COLO668 (cell line): ENCODE results near the gene BTLA.
"Not testable (repeated sequence)": the region's sequence is repeated elsewhere in the genome, so short reads cannot be mapped to it uniquely, and the experiment has no call there.

Experiments
- DNase-seq: peaks from one replicate; lab custom pipeline; 2025; ENCODE audit not compliant: unreplicated experiment; lab: John Stamatoyannopoulos, UW

BTLA gene

DNA sequence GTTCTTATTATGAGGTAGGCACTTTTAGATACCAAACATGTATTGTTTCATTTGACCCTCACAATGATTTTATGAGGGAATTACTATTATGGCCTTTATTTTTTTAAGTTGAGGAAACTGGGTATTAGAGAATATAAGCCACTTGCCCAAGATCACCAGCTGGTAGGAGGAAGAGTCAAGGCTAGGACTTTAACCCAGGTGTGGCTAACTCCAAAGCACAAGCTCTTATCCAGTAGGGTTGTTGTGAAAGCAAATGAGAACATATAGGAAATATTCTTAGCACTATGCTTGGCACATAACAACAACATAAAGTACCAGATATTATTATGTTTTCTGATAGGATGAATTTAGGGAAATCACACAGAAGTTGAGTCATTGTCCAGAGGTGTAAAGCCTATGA, 7.9 kb downstream of the BTLA start:
- DNase-seq, result no peak

DNA sequence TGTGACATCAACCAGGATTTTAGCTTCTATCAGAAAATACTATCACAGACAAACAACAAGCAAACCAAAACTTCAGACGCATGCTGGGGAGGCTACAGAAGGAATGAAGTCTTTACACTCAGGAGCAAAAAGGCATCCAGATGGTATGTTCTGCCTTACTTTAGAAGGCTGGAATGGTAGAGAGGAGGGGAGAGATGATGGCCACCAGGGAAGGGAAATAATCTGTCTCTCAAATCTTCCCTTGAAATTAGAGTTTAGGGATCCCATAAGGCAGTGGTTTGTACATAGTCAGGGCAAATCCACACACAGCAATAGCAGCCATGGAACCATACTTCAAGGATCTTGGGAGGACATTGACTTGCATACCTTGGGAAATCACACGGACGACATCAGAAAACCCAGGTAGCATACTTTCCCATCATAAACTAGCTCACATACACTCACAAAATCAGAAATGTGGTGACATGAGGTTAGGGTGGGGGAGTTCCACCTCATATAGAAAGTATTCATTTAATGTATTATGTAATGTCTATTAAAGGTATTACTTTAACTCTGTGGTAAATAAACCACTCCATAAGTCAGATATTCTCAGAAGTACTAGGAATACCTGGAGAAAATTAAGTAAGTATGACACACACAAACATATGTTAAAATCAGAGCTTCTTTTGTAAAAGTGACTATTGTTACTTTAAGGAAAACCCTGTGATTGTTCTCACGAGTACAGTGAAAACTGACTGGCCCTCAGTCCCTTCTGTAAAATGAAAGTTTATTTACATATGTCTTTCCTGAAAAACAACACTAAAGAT, 9.4 kb downstream of the BTLA start:
- no peak for DNase-seq

DNA sequence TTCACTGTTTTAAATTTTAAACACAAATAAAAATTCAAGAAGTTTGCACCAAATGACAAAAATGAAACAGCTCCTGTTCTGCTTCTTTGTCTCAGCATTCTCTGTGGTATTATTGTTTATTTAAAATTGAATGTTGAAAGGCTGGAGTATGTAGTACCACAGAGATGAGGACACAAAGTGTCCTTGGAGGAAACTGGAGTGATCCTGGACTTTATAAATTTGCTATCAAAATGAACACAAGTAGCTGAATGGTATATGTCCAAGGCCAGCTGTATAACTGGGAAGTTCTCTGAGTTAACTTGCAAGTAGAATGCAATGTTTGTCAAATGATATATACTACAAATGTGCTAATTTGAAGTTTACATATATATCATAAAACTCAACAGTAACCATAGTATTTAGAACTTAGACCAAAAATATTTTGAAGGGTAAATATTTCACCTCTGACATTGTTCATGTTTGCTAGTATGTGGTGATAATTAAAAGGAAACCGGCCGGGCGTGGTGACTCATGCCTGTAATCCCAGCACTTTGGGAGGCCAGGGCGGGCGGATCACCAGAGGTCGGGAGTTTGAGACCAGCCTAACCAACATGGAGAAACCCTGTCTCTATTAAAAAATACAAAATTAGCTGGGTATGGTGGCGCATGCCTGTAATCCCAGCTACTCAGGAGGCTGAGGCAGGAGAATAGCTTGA, 12.3 kb downstream of the BTLA start:
- DNase-seq, result no peak

DNA sequence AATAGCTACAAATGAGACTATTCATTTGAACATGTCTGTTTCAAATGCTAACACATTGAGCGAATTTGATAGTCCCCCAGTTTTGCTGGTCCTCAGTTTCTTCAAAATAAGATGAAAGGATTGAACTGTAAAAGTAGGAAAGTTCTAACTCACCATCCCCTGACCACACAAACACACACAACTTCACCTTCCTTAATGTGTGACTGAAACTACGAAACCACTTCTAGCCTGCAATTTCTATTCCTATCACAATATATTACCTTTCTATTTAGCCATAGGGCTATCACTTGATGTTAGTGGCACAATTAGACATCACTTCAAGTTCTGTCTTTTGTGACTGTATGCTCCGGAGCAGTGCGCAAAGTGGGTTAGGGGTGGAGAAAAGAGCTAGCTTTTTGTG, 14.9 kb downstream of the BTLA start:
- no peak for DNase-seq

DNA sequence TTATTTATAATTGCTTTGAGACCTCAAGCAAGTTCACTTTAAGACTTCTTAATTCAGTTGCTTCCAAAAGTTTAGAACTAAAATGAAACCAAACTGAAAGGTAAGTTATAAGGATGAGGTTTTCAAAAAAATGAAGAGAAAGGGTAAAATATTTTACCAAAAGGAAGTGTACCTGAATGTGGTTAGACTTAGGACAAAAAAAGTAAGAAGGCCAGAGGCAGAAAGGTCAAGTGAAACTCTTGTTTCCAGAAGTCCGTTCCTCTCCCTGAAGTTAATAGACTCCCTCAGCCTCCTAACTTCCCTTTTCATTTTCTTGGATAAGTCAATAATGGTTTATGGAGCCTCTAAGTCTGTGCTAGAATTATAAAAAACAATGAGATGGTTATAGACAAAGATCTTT, 16.6 kb downstream of the BTLA start:
- DNase-seq, result no peak

DNA sequence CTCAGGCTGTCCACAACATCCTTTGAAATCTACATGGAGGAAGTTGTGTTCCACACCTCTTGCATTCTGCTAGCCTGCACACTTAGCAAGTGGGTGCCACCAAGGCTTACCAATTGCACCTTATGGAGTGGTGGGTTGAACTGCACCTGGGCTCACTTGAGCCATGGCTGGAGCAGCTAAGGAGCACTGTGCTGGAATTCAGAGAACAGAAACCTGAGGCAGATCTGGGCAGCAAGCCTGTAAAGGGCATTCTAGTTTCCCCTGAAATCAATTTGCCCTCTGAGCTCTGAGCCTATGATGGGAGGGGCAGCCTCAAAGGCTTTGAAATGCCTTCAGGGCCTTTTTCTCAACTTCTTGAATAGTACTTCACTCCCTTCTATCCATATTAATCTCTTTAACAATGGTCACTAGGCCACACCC, 18.0 kb downstream of the BTLA start:
- DNase-seq, result no peak

DNA sequence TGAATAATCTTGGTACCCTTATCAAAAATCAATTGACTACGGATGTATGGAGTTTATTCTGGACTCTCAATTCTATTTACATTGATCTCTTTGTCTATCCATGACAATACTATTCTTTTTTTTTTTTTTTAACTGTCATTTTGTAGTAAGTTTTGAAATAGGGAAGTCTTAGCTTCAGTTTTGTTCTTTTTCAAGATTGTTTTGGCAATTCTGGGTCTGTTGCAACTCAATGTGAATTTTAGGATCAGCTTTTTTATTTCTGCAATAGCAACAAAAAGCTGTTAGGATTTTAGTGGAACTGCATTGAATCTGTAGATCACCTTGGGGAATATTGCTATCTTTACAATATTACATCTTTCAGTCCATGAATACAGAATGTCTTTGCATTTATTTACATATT, 21.4 kb downstream of the BTLA start:
- DNase-seq, result no peak

DNA sequence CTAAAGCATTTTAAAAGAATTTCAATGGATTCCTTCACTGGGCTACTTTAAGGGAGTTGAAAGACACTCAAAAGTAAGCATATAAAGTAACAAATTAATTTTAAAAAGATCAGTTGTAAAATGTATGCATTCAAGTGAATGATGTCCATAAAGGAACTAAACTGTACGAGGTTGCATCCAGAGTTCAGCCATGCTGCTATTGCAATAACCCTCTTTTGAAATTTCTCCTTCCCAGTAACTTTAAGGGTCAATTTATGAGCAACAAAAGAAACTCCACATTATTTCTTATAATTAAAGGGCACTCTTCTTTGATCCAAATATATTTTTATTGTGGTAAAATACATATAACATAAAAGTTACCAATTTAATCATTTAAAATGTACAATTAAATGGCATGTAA, 22.9 kb downstream of the BTLA start:
- DNase-seq, result no peak

DNA sequence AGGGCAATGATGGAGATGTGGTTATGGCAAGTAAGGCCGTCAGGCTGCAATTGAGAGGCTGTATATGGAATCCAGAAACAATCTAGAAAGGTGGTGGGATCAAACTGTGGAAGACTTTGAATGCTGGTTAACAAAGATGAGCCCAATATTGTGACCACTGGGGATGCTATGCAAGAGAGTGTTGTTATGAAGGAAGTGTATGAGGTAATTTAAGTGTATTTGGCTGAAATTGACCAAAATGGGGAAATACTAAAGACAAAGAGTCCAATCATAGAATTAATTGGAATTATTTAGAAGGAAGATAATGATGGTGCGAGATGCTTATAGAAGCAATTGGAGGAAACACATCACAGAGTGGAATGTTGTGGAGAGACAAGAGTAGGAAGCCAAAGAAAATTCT, 24.5 kb downstream of the BTLA start:
- no peak for DNase-seq

DNA sequence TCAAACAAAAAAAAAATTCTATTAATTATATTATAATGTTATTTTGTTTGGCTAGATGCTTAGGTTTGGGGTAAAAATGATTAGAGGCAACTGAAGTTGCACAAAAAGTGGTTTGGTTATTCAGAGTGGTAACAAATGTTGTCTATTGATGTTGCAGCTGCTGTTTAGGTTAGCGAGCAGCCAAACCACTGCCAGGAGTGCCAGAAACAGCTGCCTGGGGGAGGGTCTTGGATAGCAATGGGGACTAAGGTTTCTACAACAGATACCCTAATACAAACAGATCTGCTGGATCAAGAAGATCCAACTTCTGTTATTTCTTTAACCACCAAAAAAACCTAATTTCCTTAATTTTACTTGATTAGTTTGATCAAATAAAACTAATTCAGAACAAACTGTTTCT, 26.6 kb downstream of the BTLA start:
- no peak for DNase-seq

DNA sequence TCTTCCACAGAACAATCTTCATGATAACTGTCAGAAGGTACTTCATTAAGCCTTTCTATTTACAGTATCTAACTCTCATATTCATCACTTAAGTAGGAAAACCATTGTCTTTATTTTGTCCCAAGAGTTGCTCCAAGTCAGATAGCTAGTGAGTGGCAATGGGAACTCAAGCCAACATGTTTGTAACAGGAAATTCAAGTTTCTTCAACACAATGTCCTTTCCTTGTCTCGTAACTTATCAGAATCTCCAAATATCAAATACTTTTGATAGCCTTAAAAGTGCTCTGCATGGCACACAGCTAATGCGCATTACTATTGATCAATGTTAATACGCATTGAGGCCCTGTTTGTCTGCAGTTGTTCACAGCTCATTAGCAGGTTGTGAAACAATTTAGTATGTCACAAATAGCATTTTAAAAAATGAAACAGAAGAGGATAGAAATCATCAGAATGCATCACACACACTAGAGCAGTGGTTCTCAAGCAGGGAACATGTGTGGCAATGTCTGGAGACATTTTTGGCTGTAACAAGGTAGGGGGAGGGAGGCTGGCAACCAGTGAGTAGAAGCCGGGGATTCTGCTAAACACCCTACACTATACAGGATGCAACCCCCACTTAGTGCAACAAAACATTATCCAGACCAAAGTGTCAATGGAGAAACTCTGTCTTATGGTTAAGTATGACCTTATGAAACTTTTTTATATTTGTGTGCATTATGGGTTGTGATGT, 27.5 kb downstream of the BTLA start:
- DNase-seq, result no peak

DNA sequence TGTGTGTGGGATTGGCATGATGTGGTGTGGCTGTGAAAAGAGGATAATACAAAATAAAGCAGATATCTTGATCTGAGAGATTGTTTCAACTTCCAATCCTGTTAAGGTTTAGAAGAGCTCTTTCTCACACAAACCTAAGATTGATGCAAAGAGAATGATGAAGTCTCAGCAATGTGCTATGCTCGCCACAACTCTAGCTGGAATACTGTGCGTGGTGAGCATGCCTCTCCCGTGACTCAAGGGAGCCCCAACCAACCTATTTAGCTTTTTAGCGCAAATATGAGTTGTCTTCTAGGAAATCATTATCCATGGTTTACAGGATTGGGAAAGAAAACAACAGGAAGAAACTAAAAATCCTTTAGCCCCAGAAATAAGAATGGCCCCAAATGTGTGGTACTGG, 28.5 kb downstream of the BTLA start:
- DNase-seq, result no peak

DNA sequence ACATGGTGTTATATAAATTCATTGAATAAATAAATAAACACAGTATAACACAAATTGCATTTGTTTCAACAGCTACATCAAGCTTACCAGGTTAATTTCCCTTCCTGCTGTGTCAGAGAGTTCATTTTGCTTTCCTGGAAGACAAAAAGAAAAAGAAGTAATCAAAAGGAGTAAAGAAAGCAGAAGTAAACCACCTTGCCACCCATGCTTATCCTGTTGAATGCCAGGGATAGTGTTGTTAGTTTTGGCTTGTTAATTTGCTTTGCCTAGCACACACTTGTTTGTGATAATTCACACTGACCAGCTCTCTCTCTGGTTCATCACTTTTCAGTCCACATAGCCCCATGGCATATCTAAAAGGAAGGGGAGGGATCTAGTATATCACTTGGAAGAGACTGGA, 29.6 kb downstream of the BTLA start:
- no peak for DNase-seq

DNA sequence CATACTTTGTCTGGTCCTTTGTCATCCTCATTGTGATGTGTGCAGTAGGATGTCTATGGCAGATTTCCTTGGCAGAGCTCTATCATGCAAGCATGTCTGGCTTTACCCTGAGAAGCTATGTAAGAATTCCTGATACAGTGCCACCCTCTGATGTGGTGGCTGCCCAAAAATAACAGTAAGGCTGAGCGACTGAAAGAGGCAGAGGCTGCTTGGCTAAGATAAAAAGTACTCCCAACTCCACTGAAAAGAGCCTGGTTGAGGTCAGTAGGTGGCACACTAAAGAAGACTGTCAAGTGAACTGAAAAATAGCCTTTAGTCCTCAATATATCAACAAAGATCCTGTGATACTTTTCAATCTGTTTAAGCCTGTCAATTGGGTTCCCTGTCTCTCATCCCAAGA, 31.7 kb downstream of the BTLA start:
- no peak for DNase-seq

DNA sequence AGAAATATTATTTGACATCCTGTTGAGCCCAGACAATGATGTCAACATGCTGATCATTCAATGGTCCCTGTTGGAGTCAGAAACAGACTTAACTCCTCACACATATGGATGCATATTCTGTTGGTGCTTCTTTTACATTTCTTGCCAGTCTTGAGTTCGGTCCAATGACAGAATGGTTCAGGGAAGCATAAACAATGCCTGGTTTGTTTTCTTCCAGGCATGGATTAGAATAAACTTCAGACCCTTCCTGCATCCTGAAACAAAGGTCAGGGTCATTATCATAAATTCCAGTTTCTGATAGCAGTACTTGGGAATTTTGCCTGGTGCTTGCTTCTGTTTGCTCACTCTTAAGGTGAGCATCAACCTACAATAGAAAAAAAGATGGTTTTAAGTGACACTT, 33.3 kb downstream of the BTLA start:
- no peak for DNase-seq

DNA sequence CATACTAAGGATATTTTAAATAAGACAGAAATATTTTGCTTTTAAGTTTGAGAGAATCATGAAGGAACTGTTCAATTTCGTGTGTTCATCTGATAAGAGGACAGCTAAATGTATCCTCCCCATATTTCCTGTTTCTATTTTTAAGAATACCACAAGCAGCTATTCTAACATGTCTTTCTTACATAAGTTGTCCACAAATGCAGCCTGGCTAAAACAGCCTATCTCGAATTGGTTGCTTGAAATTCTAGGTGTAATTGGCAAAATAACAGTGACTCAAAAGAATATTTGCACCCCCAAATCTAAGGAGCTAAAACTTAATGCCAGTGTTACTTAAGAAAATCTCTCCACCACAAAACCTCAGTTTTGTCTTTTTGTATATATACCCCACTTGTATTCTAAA, 35.0 kb downstream of the BTLA start:
- no peak for DNase-seq

DNA sequence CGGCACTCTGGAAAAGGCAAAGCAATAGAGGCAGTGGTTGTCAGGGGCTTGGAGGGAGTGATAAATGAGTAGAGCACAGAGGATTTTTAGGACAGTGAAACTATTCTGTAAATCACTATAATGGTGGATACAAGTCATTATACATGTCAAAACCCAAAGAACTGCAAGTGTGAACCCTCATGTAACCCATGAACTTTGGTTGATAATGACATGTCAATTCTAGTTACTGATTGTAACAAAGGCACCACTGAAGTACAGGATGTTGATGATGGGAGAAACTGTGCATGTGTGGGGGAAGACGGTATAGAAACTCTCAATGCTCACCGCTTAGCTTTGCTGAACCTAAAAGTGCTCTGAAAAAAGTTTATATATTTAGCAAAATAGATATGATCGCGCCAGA, 36.0 kb downstream of the BTLA start:
- no peak for DNase-seq

DNA sequence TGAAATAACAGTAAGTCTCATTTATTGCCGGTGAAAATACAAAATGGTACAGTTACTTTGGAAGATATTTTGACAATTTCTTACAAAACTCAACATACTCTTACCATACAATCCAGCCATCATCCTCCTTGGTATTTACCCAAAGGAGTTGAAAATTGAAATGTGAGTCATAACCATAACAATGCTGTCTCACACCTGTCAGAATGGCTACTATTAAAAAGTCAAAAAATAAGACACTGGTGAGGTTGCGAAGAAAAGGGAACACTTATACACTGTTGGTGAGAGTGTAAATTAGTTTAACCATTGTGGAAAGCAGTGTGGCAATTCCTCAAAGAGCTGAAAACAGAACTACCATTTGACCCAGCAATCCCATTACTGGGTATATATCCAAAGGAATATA, 37.5 kb downstream of the BTLA start:
- DNase-seq, result not testable (repeated sequence)

DNA sequence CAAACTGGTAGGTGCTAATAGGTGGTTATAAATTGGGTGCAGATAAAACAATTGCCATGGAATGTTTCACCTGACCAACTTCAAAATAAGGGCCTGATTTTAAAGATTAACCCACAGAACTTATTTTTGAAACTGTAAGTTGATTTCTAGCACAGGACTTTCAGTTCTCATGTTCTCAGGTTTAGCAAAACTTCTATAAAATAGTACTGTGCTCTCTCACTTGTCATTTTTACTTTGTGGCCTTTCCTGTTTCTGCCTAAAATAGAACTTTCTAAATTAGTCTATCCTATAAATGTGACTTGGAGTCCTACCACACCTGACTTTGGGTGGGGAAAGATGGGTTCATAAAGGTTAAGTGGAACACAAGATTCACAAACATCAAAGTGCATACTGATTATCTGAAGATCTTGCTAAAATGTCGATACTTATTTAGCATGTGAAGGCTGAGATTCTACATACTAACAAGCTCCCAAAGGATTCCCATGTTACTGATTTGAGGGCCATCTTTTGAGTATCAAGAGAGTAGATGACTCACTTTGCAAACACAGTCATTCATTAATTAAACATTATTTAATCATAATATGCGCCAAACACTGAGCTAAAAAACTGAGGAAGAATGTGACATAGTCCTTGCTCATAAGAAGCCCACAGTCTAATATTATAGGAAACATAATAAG, 38.6 kb downstream of the BTLA start:
- no peak for DNase-seq

DNA sequence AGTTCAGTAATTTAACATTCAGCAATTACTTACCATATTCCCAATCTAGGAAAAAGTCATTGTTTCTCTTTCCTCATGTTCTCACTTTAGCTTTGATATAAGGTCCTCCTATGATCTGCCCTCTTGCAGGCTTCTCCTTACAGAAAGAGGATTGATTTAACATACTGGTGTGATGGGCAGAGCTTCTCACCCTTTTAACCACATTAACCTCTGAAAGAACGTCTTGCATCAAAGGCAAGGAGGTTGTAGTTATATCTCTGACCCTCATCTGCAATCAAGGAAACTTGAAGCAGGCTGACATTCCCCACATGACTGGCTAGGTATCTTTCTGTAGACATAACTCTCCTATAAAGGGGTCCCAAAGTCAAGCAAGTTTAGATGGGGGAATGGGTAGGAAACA, 39.5 kb downstream of the BTLA start:
- DNase-seq, result no peak

DNA sequence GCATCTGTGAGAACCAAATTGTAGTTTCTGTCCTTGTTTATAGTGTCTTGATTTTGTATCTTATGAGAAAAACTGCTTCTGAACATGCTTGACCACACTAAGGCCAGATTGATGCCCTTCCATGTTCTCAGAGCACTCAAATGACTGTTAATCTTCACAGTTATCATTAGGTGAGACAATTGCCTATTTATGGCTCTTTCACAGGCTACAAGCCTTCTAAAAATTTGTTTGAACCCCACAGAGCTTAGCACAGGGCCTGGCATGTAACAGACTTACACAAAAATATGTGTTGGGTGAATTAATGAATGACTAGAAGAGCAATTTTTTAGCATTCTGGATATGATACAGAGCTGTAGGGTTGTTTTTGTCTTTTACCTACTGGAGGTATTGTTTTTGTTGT, 43.1 kb downstream of the BTLA start:
- DNase-seq, result no peak

DNA sequence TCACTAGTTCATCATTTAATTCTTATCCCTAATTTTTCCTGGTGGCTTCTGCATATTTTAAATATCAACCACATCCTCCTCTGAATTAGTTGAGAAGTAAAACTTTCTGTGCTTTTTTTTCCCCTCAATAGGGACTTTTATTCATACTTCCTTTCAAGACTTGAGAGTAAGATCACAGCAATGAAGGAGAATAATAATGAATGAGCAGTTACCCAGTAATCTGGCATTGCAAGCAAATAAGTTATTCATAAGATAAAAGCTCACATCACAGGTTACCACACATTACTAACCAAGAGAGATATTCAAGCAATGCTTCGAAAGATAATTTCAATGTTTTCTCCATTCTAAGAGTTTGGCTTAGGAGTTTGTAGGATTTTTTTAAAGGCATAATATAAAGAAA, 50.3 kb downstream of the BTLA start:
- DNase-seq, result no peak
